Stimulated activated CD8-positive, alpha-beta memory T cell treated with anti-CD3 and anti-CD28 coated beads, Interleukin-12 subunit alpha, Interleukin-12 subunit beta, amount 100 ng/mL, for 24 hours (primary cell): ENCODE measurements around the gene CLDN4.
"Not testable (repeated sequence)": the region's sequence is repeated elsewhere in the genome, so short reads cannot be mapped to it uniquely, and the experiment has no call there.

Experiments
- DNase-seq: peaks from one replicate; pipeline ENCODE4 v3.0.0-alpha.2; 2020; ENCODE audit errors: extremely low read depth

Gene CLDN4

GRCh38 chr7:73823873-73824592 lies 6.8 kb upstream of the CLDN4 start:
- DNase-seq, result no peak

- no peak for DNase-seq
These were observed 5.8 kb upstream of the CLDN4 start for GRCh38 chr7:73824986-73825385.

- no peak for DNase-seq
These were observed 3.2 kb upstream of the CLDN4 start for GRCh38 chr7:73827567-73828106.

- no peak for DNase-seq
These were observed 2.5 kb upstream of the CLDN4 start for GRCh38 chr7:73828107-73828803.

- no peak for DNase-seq
These were observed 1.8 kb upstream of the CLDN4 start for GRCh38 chr7:73828972-73829371.

- no peak for DNase-seq
These were observed 1.3 kb upstream of the CLDN4 start for GRCh38 chr7:73829505-73829904.

- no peak for DNase-seq
These were observed 695 bp upstream of the CLDN4 start for GRCh38 chr7:73829921-73830680.

- no peak for DNase-seq
These were observed 713 bp downstream of the CLDN4 start for GRCh38 chr7:73831584-73831833.

- no peak for DNase-seq
These were observed 1.2 kb downstream of the CLDN4 start for GRCh38 chr7:73831834-73832651.

- no peak for DNase-seq
These were observed 2.0 kb downstream of the CLDN4 start for GRCh38 chr7:73832806-73833205.

GRCh38 chr7:73833251-73833919 lies 2.6 kb downstream of the CLDN4 start:
- DNase-seq, result no peak

- DNase-seq, result no peak
These were observed 3.9 kb downstream of the CLDN4 start for GRCh38 chr7:73834626-73835191.

GRCh38 chr7:73837167-73837566 lies 6.4 kb downstream of the CLDN4 start:
- not testable (repeated sequence) for DNase-seq

GRCh38 chr7:73838642-73839041 lies 7.8 kb downstream of the CLDN4 start:
- DNase-seq, result no peak

- no peak for DNase-seq
These were observed 8.5 kb downstream of the CLDN4 start for GRCh38 chr7:73839290-73839689.

GRCh38 chr7:73839743-73840714 lies 9.2 kb downstream of the CLDN4 start:
- DNase-seq, result no peak

GRCh38 chr7:73840715-73841379 lies 10.1 kb downstream of the CLDN4 start:
- DNase-seq, result no peak

GRCh38 chr7:73841689-73842066 lies 10.9 kb downstream of the CLDN4 start:
- no peak for DNase-seq
